Measurements from ENCODE around the gene GADL1. TPM values are rescaled to one million over a fixed set of nuclear protein-coding genes. Genes with fewer than 3 reads are reported as not detected.

The GADL1 gene
- total RNA-seq, 4 donors from 2014 or later, result 0.13 to 0.55 (median 0.42) TPM

DNA sequence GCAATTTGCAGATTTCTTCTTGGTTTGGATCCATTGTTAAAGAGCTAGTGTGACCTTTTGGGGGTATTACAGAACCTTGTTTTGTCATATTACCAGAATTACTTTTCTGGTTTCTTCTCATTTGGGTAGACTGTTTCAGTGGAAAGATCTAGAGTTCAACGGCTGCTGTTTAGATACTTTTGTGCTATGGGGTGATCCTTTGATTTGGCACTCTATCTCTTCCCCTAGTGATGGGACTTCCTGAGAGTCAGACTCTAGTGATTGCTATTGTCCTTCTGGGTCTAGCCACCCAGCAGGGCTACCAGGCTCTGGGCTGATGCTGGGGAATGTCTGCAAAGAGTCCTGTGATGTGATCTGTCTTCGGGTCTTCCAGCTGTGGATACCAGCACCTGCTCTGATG, 46.3 kb upstream of the GADL1 start:
- Histone ChIP-seq H3K9me3 (no peaks in the 10 kb centered on the region), H3K36me3 (no peaks in the 10 kb centered on the region), H3K27ac (no peak overlapping the region), H3K27me3 (no peaks in the 10 kb centered on the region), H3K4me3 (no peak overlapping the region), H3K4me1 (no peaks in the 10 kb centered on the region)
- DNase-seq (no peak), ATAC-seq (no peak)
- TF ChIP-seq, protein P1, sequence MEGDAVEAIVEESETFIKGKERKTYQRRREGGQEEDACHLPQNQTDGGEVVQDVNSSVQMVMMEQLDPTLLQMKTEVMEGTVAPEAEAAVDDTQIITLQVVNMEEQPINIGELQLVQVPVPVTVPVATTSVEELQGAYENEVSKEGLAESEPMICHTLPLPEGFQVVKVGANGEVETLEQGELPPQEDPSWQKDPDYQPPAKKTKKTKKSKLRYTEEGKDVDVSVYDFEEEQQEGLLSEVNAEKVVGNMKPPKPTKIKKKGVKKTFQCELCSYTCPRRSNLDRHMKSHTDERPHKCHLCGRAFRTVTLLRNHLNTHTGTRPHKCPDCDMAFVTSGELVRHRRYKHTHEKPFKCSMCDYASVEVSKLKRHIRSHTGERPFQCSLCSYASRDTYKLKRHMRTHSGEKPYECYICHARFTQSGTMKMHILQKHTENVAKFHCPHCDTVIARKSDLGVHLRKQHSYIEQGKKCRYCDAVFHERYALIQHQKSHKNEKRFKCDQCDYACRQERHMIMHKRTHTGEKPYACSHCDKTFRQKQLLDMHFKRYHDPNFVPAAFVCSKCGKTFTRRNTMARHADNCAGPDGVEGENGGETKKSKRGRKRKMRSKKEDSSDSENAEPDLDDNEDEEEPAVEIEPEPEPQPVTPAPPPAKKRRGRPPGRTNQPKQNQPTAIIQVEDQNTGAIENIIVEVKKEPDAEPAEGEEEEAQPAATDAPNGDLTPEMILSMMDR (IDR thresholded peaks at IDR 0.05 in 4 of 5, conservative IDR thresholded peaks at IDR 0.05 in 1 of 5), result no peak
- no peak for TF ChIP-seq POLR2A (IDR thresholded peaks at IDR 0.05)
- intact Hi-C loops (cut with DNase I; ENCODE audit: low total_unique reads) (no loop called here), in situ Hi-C loops (cut with MboI; ENCODE audit: low sequenced_read_pairs in 4 of 4) (no loop called here)

DNA sequence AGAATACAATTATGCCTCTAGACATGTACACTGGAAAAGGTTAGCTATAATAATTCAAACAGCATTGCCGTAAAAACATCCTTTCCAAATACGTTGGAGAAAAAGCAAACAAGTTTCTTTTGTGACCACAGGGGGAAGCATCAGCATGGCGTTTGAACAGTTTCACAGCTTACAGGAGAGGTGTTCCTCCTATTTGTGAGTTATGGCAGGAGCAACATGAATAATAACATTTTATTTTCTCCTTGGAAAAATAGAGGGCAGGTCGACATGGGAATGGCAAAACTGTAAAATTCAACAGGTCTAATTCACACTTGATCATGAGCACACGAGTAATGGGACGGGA, 39.7 kb upstream of the GADL1 start:
- intact Hi-C loops (cut with DNase I; ENCODE audit: low total_unique reads), result loop anchor here (2.0 kb wide), 1 partner anchor 197 kb away; no protein-coding TSS in a partner anchor
- Histone ChIP-seq H3K27me3 (no peaks in the 10 kb centered on the region), H3K27ac (no peak overlapping the region), H3K36me3 (no peaks in the 10 kb centered on the region), H3K9me3 (no peaks in the 10 kb centered on the region), H3K4me1 (peaks cover 0 to 5% of the 10 kb centered on the region in 2 donors), H3K4me3 (peak overlapping the region in 2 of 4 donors; percentile 20 to 23)
- in situ Hi-C loops (cut with MboI; ENCODE audit: low sequenced_read_pairs in 4 of 4), result loop anchor here in 1 of 4 donors (10.0 kb wide), 1 partner anchor 191 kb away; no protein-coding TSS in a partner anchor
- ATAC-seq (no peak), DNase-seq (no peak)
- TF ChIP-seq, protein P1 (IDR thresholded peaks at IDR 0.05 in 4 of 5, conservative IDR thresholded peaks at IDR 0.05 in 1 of 5), result peak in 4 of 5 experiments; percentile 20 to 43 (median 34)
- TF ChIP-seq POLR2A (IDR thresholded peaks at IDR 0.05), result no peak

DNA sequence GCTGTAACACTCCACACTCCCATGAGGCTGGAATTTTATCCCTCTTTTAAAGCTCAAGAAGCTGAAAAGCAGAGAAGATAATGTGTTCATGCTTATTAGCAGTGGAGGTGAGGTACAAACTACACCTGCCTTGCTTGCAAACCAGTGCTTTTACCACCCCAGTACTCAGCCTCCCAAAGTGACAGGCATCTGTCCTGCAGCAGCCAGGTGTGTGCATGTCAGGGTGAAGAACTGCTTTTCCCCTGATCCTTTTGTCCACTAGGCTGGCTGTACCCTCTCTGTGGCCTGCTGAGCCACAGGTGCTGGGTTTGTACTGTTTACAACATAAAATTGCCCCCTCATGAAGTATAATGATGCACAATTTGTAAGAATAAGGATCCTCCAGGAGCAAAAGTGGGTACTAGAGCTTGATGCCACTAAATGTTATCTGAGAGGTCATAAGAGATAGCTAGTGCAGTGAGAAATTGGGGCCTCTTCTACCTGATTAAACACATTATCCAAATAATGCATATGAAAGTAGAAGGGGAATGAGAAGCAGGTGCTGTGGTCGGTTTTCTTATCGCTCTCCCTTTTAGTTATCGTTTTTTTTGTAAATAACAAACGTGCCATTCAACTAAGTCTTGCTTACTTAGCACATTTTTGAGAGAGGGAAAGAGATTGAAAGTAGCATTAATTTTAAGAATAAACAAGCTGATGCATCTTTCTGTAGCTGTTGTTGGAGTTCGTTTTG, 39.2 kb upstream of the GADL1 start:
- ATAC-seq (no peak), DNase-seq (no peak)
- no peaks in the 10 kb centered on the region for H3K9me3 ChIP-seq
- intact Hi-C loops (cut with DNase I; ENCODE audit: low total_unique reads) (loop anchor here (2.0 kb wide), 1 partner anchor 197 kb away; no protein-coding TSS in a partner anchor), in situ Hi-C loops (cut with MboI; ENCODE audit: low sequenced_read_pairs in 4 of 4) (loop anchor here in 1 of 4 donors (10.0 kb wide), 1 partner anchor 191 kb away; no protein-coding TSS in a partner anchor)
- no peak overlapping the region for H3K27ac ChIP-seq
- H3K27me3 ChIP-seq, result no peaks in the 10 kb centered on the region
- peak overlapping the region in 2 of 4 donors; percentile 20 to 23 for H3K4me3 ChIP-seq
- peaks cover 0 to 5% of the 10 kb centered on the region in 2 donors for H3K4me1 ChIP-seq
- no peak for TF ChIP-seq POLR2A (IDR thresholded peaks at IDR 0.05)
- TF ChIP-seq, protein P1 (IDR thresholded peaks at IDR 0.05 in 4 of 5, conservative IDR thresholded peaks at IDR 0.05 in 1 of 5), result no peak
- H3K36me3 ChIP-seq, result no peaks in the 10 kb centered on the region

DNA sequence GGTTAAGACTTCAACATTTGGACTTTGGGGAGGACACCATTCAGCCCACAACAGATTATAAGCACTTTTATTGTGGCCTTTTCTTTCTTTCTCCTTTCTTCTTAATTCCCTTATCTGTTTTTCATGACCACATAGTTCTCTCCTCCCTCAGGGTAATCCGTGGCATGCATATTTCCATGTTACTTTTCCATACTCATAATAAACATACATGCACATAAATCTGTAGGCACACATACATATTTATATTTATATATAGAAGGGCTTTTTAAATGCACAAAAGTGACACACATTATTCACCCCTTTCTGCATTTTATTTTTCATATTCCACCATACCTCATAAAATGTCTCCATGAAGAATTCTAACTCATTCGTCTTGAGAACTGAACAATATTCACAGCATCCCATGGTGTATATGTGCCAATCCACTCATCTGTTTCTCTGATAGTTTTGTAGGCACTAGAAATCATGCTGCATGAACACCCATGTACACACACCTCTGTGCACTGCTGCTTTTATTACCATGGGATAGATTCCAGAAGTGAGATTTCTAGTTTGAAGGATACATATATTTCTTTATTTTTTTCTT, 38.1 kb upstream of the GADL1 start:
- no peak overlapping the region for H3K4me3 ChIP-seq

More for the DNA sequence above, 38.1 kb upstream of the GADL1 start:
- intact Hi-C loops (cut with DNase I; ENCODE audit: low total_unique reads), result no loop called here
- Histone ChIP-seq H3K27ac (no peak overlapping the region), H3K36me3 (no peaks in the 10 kb centered on the region), H3K27me3 (no peaks in the 10 kb centered on the region), H3K4me1 (peaks cover 0 to 5% of the 10 kb centered on the region in 2 donors), H3K9me3 (no peaks in the 10 kb centered on the region)
- in situ Hi-C loops (cut with MboI; ENCODE audit: low sequenced_read_pairs in 4 of 4), result loop anchor here in 1 of 4 donors (10.0 kb wide), 1 partner anchor 192 kb away; no protein-coding TSS in a partner anchor
- TF ChIP-seq, protein P1 (IDR thresholded peaks at IDR 0.05 in 4 of 5, conservative IDR thresholded peaks at IDR 0.05 in 1 of 5), result no peak
- TF ChIP-seq POLR2A (IDR thresholded peaks at IDR 0.05), result no peak
- no peak for ATAC-seq
- no peak for DNase-seq

All from gastrocnemius medialis (tissue), 4 donors.